GM18870 (cell line): Measurements from ENCODE around the gene ARID3C.

Source experiments
- ATAC-seq: cut with Tn5 transposase; IDR thresholded peaks from one replicate; pipeline ENCODE4 v1.9.1; 2021; ENCODE audit warnings: moderate library complexity; ENCODE audit not compliant: unreplicated experiment

ARID3C gene

GRCh38 chr9:34603610-34604231 is 25.1 kb downstream of the ARID3C start:
- peak; percentile 63 for ATAC-seq

GRCh38 chr9:34601937-34602573 is 26.8 kb downstream of the ARID3C start:
- ATAC-seq = no peak

GRCh38 chr9:34600908-34601307 is 28.0 kb downstream of the ARID3C start:
- no peak for ATAC-seq

- no peak for ATAC-seq
Measured at GRCh38 chr9:34599546-34599945, 29.3 kb downstream of the ARID3C start.

- no peak for ATAC-seq
Measured at GRCh38 chr9:34594177-34594576, 34.7 kb downstream of the ARID3C start.

- ATAC-seq = no peak
Measured at GRCh38 chr9:34592895-34593601, 35.8 kb downstream of the ARID3C start.

- no peak for ATAC-seq
Measured at GRCh38 chr9:34591917-34592866, 36.7 kb downstream of the ARID3C start.

- ATAC-seq = no peak
Measured at GRCh38 chr9:34591248-34591916, 37.5 kb downstream of the ARID3C start.

GRCh38 chr9:34590381-34591247 is 38.3 kb downstream of the ARID3C start:
- no peak for ATAC-seq

GRCh38 chr9:34589636-34590380 is 39.1 kb downstream of the ARID3C start, which contains the start of gene CNTFR:
TSS of gene CNTFR (minus strand) at chr9:34589724. CDS start at chr9:34568981, 20,743 bp downstream.
- ATAC-seq = no peak

- no peak for ATAC-seq
Measured at GRCh38 chr9:34588671-34589635, 39.9 kb downstream of the ARID3C start.

GRCh38 chr9:34587271-34587670 is 41.6 kb downstream of the ARID3C start:
- ATAC-seq = no peak

- ATAC-seq = no peak
Measured at GRCh38 chr9:34585946-34586669, 42.8 kb downstream of the ARID3C start.

- no peak for ATAC-seq
Measured at GRCh38 chr9:34584970-34585369, 43.9 kb downstream of the ARID3C start.

- ATAC-seq = no peak
Measured at GRCh38 chr9:34582787-34583186, 46.1 kb downstream of the ARID3C start.

- no peak for ATAC-seq
Measured at GRCh38 chr9:34581318-34581717, 47.5 kb downstream of the ARID3C start.

- no peak for ATAC-seq
Measured at GRCh38 chr9:34580358-34580757, 48.5 kb downstream of the ARID3C start.
